BJ (cell line): ENCODE measurements around the gene NCLN. TPM values are rescaled to one million over a fixed set of nuclear protein-coding genes. Genes with fewer than 3 reads are reported as not detected.
"Not testable (repeated sequence)": the region's sequence is repeated elsewhere in the genome, so short reads cannot be mapped to it uniquely, and the experiment has no call there.

ENCODE experiments used
- CTCF ChIA-PET: fragments of 350-600 bp; formaldehyde crosslinking; extraction: SDS; loops from one replicate; lab custom pipeline; 2021; ENCODE audit warnings: antibody characterized with exemption, inconsistent platforms; lab: Yijun Ruan, JAX
- POLR2A ChIA-PET: fragments of 300-600 bp; sonication (Branson Sonifier 250); formaldehyde crosslinking; extraction: SDS; loops from one replicate; lab custom pipeline; 2021; ENCODE audit warnings: antibody characterized with exemption; lab: Charles Lee
- DNase-seq: peaks from one replicate; pipeline ENCODE4 v3.0.0-alpha.2; 2011; ENCODE audit warnings: low read depth
- H3K27me3 ChIP-seq: 2 replicates; pipeline ENCODE4 v1.6.0; 2011; ENCODE audit warnings: low read length; ENCODE audit not compliant: control insufficient read depth, insufficient read depth
- H3K36me3 ChIP-seq: 2 replicates; pipeline ENCODE4 v1.5.1; 2011; ENCODE audit warnings: low read length; ENCODE audit not compliant: control insufficient read depth, insufficient read depth
- H3K4me3 ChIP-seq: 2 replicates; pipeline ENCODE4 v1.5.1; 2011; ENCODE audit warnings: low read depth, mild to moderate bottlenecking, control low read depth, low read length
- CTCF ChIP-seq: IDR thresholded peaks from 2 replicates; pipeline ENCODE4 v1.5.1; 2011; ENCODE audit warnings: low read depth, mild to moderate bottlenecking, control low read depth, inconsistent platforms, low read length, moderate library complexity; ENCODE audit not compliant: insufficient read depth
- polyA plus RNA-seq: library from polyadenylated mRNA; depleted of rRNA; stranded (reverse); fragments of >200 nt; gene quantifications from 2 replicates; pipeline ENCODE4 v1.2.3, GENCODE V29; 2011

NCLN gene
- polyA plus RNA-seq, 1 experiment = 75.8 TPM

GRCh38 chr19:3163230-3163886 is 22.4 kb upstream of the NCLN start:
- ChIA-PET CTCF (interaction anchor here (0.6 to 6.9 kb wide), 16 partner anchors 14 to 213 kb away, joined by 3 to 103 read pairs (median 4); partner anchors contain the start of gene TLE6), POLR2A (no interaction called here)
- Histone ChIP-seq H3K4me3 (no peak overlapping the region), H3K27me3 (no peaks in the 10 kb centered on the region), H3K36me3 (no peaks in the 10 kb centered on the region)
- peak; percentile 96 for TF ChIP-seq CTCF
- DNase-seq = no peak

GRCh38 chr19:3163943-3164342 is 21.8 kb upstream of the NCLN start:
- CTCF ChIA-PET = interaction anchor here (0.6 to 6.9 kb wide), 19 partner anchors 13 to 276 kb away, joined by 3 to 103 read pairs (median 3); partner anchors contain the start of gene TLE6

GRCh38 chr19:3167533-3168272 is 18.0 kb upstream of the NCLN start:
- POLR2A ChIA-PET = no interaction called here
- Histone ChIP-seq H3K4me3 (no peak overlapping the region), H3K27me3 (no peaks in the 10 kb centered on the region), H3K36me3 (no peaks in the 10 kb centered on the region)
- CTCF ChIA-PET = interaction anchor here (0.6 to 6.9 kb wide), 3 partner anchors 38 to 165 kb away, joined by 3 to 103 read pairs (median 7); no protein-coding TSS in a partner anchor
- DNase-seq = no peak
- no peak for TF ChIP-seq CTCF

More at GRCh38 chr19:3163943-3164342, 21.8 kb upstream of the NCLN start:
- Histone ChIP-seq H3K27me3 (no peaks in the 10 kb centered on the region), H3K4me3 (no peak overlapping the region), H3K36me3 (no peaks in the 10 kb centered on the region)
- DNase-seq = no peak
- no peak for TF ChIP-seq CTCF
- POLR2A ChIA-PET = no interaction called here

GRCh38 chr19:3171894-3172672 is 13.6 kb upstream of the NCLN start:
- no peaks in the 10 kb centered on the region for H3K27me3 ChIP-seq
- CTCF ChIA-PET = interaction anchor here (1.6 kb wide), 2 partner anchors 10 to 44 kb away, joined by 3 to 5 read pairs; no protein-coding TSS in a partner anchor
- POLR2A ChIA-PET = no interaction called here
- no peaks in the 10 kb centered on the region for H3K36me3 ChIP-seq
- H3K4me3 ChIP-seq = no peak overlapping the region
- TF ChIP-seq CTCF = no peak
- no peak for DNase-seq

- DNase-seq, POLR2A ChIA-PET, H3K36me3 ChIP-seq, H3K4me3 ChIP-seq, H3K27me3 ChIP-seq, CTCF ChIA-PET: not testable (repeated sequence)
Measured at GRCh38 chr19:3172673-3173000, 13.1 kb upstream of the NCLN start.
